ENCODE measurements around the gene ARL8B. TPM values are rescaled to one million over a fixed set of nuclear protein-coding genes. Genes with fewer than 3 reads are reported as not detected.
"Not testable (repeated sequence)": the region's sequence is repeated elsewhere in the genome, so short reads cannot be mapped to it uniquely, and the experiment has no call there.

The ARL8B gene
- total and polyA plus RNA-seq, 3 donors from 2014 or later = 50.1 to 60.4 (median 54.5) TPM

GRCh38 chr3:5140839-5141238, 18.7 kb downstream of the ARL8B start:
- no peaks in the 10 kb centered on the region for H3K27me3 ChIP-seq
- TF ChIP-seq CTCF (IDR thresholded peaks at IDR 0.05) = no peak
- TF ChIP-seq POLR2A (IDR thresholded peaks at IDR 0.05) = no peak
- H3K9me3 ChIP-seq = no peaks in the 10 kb centered on the region
- 94 to 96% methylated on average over 6 of the region's 6 CpGs for WGBS, 2 donors
- no peaks in the 10 kb centered on the region for H3K36me3 ChIP-seq (ENCODE audit: low read depth, missing control alignments)
- no peak overlapping the region for H3K4me3 ChIP-seq
- no peak for DNase-seq
- no peak overlapping the region for H3K27ac ChIP-seq
- intact Hi-C loops (cut with DNase I; ENCODE audit: low total_unique reads) = no loop called here
- H3K4me1 ChIP-seq = peaks cover 16% of the 10 kb centered on the region

GRCh38 chr3:5141760-5142159, 19.7 kb downstream of the ARL8B start:
- H3K27me3 ChIP-seq = no peaks in the 10 kb centered on the region
- H3K27ac ChIP-seq = no peak overlapping the region
- H3K4me3 ChIP-seq = no peak overlapping the region
- no peaks in the 10 kb centered on the region for H3K36me3 ChIP-seq (ENCODE audit: low read depth, missing control alignments)
- 91 to 98% methylated on average over 4 of the region's 4 CpGs for WGBS, 2 donors
- H3K9me3 ChIP-seq = no peaks in the 10 kb centered on the region
- peaks cover 16% of the 10 kb centered on the region for H3K4me1 ChIP-seq
- DNase-seq = no peak
- intact Hi-C loops (cut with DNase I; ENCODE audit: low total_unique reads) = no loop called here
- TF ChIP-seq CTCF (IDR thresholded peaks at IDR 0.05) (no peak), POLR2A (IDR thresholded peaks at IDR 0.05) (no peak)

- Histone ChIP-seq H3K9me3 (no peaks in the 10 kb centered on the region), H3K4me1 (peaks cover 11% of the 10 kb centered on the region), H3K36me3 (ENCODE audit: low read depth, missing control alignments) (no peaks in the 10 kb centered on the region), H3K4me3 (no peak overlapping the region), H3K27ac (no peak overlapping the region), H3K27me3 (no peaks in the 10 kb centered on the region)
- intact Hi-C loops (cut with DNase I; ENCODE audit: low total_unique reads) = no loop called here
- TF ChIP-seq CTCF (IDR thresholded peaks at IDR 0.05) (no peak), POLR2A (IDR thresholded peaks at IDR 0.05) (no peak)
- WGBS, 2 donors = 97 to 99% methylated on average over 4 of the region's 4 CpGs
- no peak for DNase-seq
Observed at GRCh38 chr3:5143464-5143863, 21.4 kb downstream of the ARL8B start.

GRCh38 chr3:5144316-5144994, 22.4 kb downstream of the ARL8B start:
- no peak for TF ChIP-seq CTCF (IDR thresholded peaks at IDR 0.05)
- TF ChIP-seq POLR2A (IDR thresholded peaks at IDR 0.05) = no peak
- Histone ChIP-seq H3K4me1 (peaks cover under 1% of the 10 kb centered on the region), H3K27me3 (no peaks in the 10 kb centered on the region), H3K4me3 (no peak overlapping the region), H3K36me3 (ENCODE audit: low read depth, missing control alignments) (no peaks in the 10 kb centered on the region), H3K9me3 (no peaks in the 10 kb centered on the region), H3K27ac (no peak overlapping the region)
- no peak for DNase-seq
- intact Hi-C loops (cut with DNase I; ENCODE audit: low total_unique reads) = no loop called here
- WGBS, 2 donors = 85 to 90% methylated on average over 5 of the region's 5 CpGs

GRCh38 chr3:5145120-5145519, 23.0 kb downstream of the ARL8B start:
- Histone ChIP-seq H3K27me3 (no peaks in the 10 kb centered on the region), H3K36me3 (ENCODE audit: low read depth, missing control alignments) (no peaks in the 10 kb centered on the region), H3K4me1 (no peaks in the 10 kb centered on the region), H3K27ac (no peak overlapping the region), H3K4me3 (no peak overlapping the region), H3K9me3 (no peaks in the 10 kb centered on the region)
- intact Hi-C loops (cut with DNase I; ENCODE audit: low total_unique reads) = no loop called here
- DNase-seq = no peak
- no peak for TF ChIP-seq POLR2A (IDR thresholded peaks at IDR 0.05)
- no peak for TF ChIP-seq CTCF (IDR thresholded peaks at IDR 0.05)
- WGBS, 2 donors = 84 to 87% methylated on average over 5 of the region's 5 CpGs

GRCh38 chr3:5147152-5147551, 25.1 kb downstream of the ARL8B start:
- H3K9me3 ChIP-seq; H3K27ac ChIP-seq; DNase-seq; H3K36me3 ChIP-seq (ENCODE audit: low read depth, missing control alignments); H3K4me1 ChIP-seq; intact Hi-C loops (cut with DNase I; ENCODE audit: low total_unique reads); H3K27me3 ChIP-seq; H3K4me3 ChIP-seq: not testable (repeated sequence)
- WGBS, 2 donors = 97 to 100% methylated on average over 5 of the region's 5 CpGs

All from testis (tissue), 3 donors.